NCI-H2107 (cell line): ENCODE data around the gene ZNF425.
A peak's percentile ranks its signal among the peaks of the same experiment; 100 is the strongest.
"Not testable (repeated sequence)": the region's sequence is repeated elsewhere in the genome, so short reads cannot be mapped to it uniquely, and the experiment has no call there.

Experiments used
- DNase-seq: peaks from one replicate; lab custom pipeline; 2025; lab: John Stamatoyannopoulos, UW

Gene ZNF425

GRCh38 chr7:149125863-149126661 lies at the start of gene ZNF425:
Gene ZNF425 (minus strand): TSS chr7:149126324. CDS start chr7:149126213, 111 bp downstream.
- peak; percentile 90 for DNase-seq

GRCh38 chr7:149175150-149175549 lies 49.0 kb upstream of the ZNF425 start:
- no peak for DNase-seq

- DNase-seq = no peak
Observed at GRCh38 chr7:149172534-149172920, 46.4 kb upstream of the ZNF425 start.

GRCh38 chr7:149171892-149172533 lies 45.9 kb upstream of the ZNF425 start:
- DNase-seq = no peak

- DNase-seq = no peak
Observed at GRCh38 chr7:149166630-149167352, 40.7 kb upstream of the ZNF425 start.

- DNase-seq = no peak
Observed at GRCh38 chr7:149166142-149166541, 40.0 kb upstream of the ZNF425 start.

GRCh38 chr7:149161241-149161848 lies 35.2 kb upstream of the ZNF425 start:
- DNase-seq = no peak

- DNase-seq = no peak
Observed at GRCh38 chr7:149156898-149157297, 30.8 kb upstream of the ZNF425 start.

GRCh38 chr7:149154056-149154455 lies 27.9 kb upstream of the ZNF425 start:
- no peak for DNase-seq

- no peak for DNase-seq
Observed at GRCh38 chr7:149153346-149153745, 27.2 kb upstream of the ZNF425 start.

- no peak for DNase-seq
Observed at GRCh38 chr7:149150981-149151380, 24.9 kb upstream of the ZNF425 start.

- DNase-seq = peak; percentile 15
Observed at GRCh38 chr7:149147752-149148653, 21.9 kb upstream of the ZNF425 start.

- peak; percentile 62 for DNase-seq
Observed at GRCh38 chr7:149147072-149147751, 21.1 kb upstream of the ZNF425 start, which contains the start of gene ZNF398. Gene ZNF398 (plus strand): TSS chr7:149147453. CDS start chr7:149147743, 290 bp downstream.

GRCh38 chr7:149145031-149145845 lies 19.1 kb upstream of the ZNF425 start:
- no peak for DNase-seq

GRCh38 chr7:149144436-149144922 lies 18.4 kb upstream of the ZNF425 start:
- DNase-seq = not testable (repeated sequence)

GRCh38 chr7:149141893-149142292 lies 15.8 kb upstream of the ZNF425 start:
- DNase-seq = no peak

GRCh38 chr7:149140831-149141230 lies 14.7 kb upstream of the ZNF425 start:
- DNase-seq = no peak

- DNase-seq = no peak
Observed at GRCh38 chr7:149136118-149136517, 10.0 kb upstream of the ZNF425 start.

GRCh38 chr7:149133028-149133710 lies 7.0 kb upstream of the ZNF425 start:
- DNase-seq = no peak
